Mammary epithelial cell (primary cell): ENCODE measurements around the gene PYGB.

Source experiments
- CTCF ChIP-seq, 2 donors: IDR thresholded peaks in 1 of 2; conservative IDR thresholded peaks in 1 of 2; 2 replicates each; pipeline ENCODE4 v1.5.1; 2011 to 2012; ENCODE audit warnings: inconsistent platforms in 2 of 2, low read length in 2 of 2, mild to moderate bottlenecking in 2 of 2, control low read depth in 1 of 2, low read depth in 1 of 2; ENCODE audit not compliant: insufficient read depth in 1 of 2; ENCODE audit errors: extremely low read depth in 1 of 2
- EZH2 ChIP-seq: IDR thresholded peaks from 2 replicates; pipeline ENCODE4 v1.6.1; 2012; ENCODE audit warnings: low read length, inconsistent platforms, borderline replicate concordance

- TF ChIP-seq CTCF (conservative IDR thresholded peaks at IDR 0.05 in 1 of 2, IDR thresholded peaks at IDR 0.05 in 1 of 2; ENCODE audit: extremely low read depth in 1 of 2, insufficient read depth in 1 of 2, low read depth in 1 of 2, low read length in 2 of 2) (no peak), EZH2 (no peak)
Measured at GRCh38 chr20:25269833-25270170, 21.9 kb downstream of the PYGB start.
